Hepatocyte (in vitro differentiated cells): ENCODE results near the gene SLC38A5.

Source experiments
- EZH2 ChIP-seq: fragments of 200-600 bp; sonication (generic); IDR thresholded peaks from 2 replicates; pipeline ENCODE4 v1.6.1; 2016; ENCODE audit warnings: antibody characterized with exemption, mild to moderate bottlenecking, borderline replicate concordance
- EZH2phosphoT487 ChIP-seq: fragments of 200-600 bp; sonication (generic); IDR thresholded peaks from one replicate; pipeline ENCODE4 v1.6.1; 2018; ENCODE audit warnings: antibody characterized with exemption, mild to moderate bottlenecking, low read depth, moderate library complexity; ENCODE audit not compliant: unreplicated experiment, severe bottlenecking
- TF ChIP-seq, protein P1 (sequence below): fragments of 200-600 bp; sonication (generic); IDR thresholded peaks from 2 replicates; pipeline ENCODE4 v1.5.1; 2016; ENCODE audit warnings: antibody characterized with exemption, mild to moderate bottlenecking; ENCODE audit not compliant: poor library complexity

DNA sequence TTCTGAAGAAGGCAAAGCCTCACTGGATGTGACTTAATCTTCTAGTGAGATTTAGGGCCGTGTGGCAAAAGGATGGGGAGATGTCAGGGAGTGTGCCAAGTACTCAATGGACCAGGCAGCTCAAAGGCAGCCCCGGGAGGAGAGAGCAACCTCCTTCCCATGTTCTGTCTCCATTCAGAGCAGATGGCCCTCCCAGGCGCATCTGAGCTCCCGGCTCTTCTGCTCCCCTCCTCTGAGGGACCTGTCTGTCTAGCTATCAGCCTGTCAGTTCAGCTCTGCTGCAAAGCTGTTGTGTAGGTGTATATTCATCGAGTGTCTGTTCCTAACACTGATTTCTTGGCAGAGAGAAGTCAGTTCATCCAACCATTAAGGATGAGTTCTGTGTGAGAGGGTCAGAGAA, 27.8 kb upstream of the SLC38A5 start:
- TF ChIP-seq EZH2phosphoT487: no peak
- TF ChIP-seq, protein P1, sequence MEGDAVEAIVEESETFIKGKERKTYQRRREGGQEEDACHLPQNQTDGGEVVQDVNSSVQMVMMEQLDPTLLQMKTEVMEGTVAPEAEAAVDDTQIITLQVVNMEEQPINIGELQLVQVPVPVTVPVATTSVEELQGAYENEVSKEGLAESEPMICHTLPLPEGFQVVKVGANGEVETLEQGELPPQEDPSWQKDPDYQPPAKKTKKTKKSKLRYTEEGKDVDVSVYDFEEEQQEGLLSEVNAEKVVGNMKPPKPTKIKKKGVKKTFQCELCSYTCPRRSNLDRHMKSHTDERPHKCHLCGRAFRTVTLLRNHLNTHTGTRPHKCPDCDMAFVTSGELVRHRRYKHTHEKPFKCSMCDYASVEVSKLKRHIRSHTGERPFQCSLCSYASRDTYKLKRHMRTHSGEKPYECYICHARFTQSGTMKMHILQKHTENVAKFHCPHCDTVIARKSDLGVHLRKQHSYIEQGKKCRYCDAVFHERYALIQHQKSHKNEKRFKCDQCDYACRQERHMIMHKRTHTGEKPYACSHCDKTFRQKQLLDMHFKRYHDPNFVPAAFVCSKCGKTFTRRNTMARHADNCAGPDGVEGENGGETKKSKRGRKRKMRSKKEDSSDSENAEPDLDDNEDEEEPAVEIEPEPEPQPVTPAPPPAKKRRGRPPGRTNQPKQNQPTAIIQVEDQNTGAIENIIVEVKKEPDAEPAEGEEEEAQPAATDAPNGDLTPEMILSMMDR: no peak
- no peak for TF ChIP-seq EZH2
